H1 (cell line): ENCODE data around the gene COL8A2. TPM values are rescaled to one million over a fixed set of nuclear protein-coding genes. Genes with fewer than 3 reads are reported as not detected.

Experiments used
- CTCF ChIA-PET: fragments of 300-600 bp; sonication (Branson Sonifier 250); formaldehyde crosslinking; loops from one replicate; lab custom pipeline; 2021; ENCODE audit not compliant: partially characterized antibody; lab: Charles Lee
- POLR2A ChIA-PET: fragments of 300-600 bp; sonication (Branson Sonifier 250); formaldehyde crosslinking; loops from one replicate; lab custom pipeline; 2021; ENCODE audit warnings: inconsistent platforms; ENCODE audit not compliant: partially characterized antibody; lab: Charles Lee
- DNase-seq, 2 experiments: peaks; one replicate each; pipeline versions ENCODE4 v3.0.0 to v3.0.0-alpha.2; 2010 to 2022; ENCODE audit warnings: low spot score in 2 of 2, low read depth in 1 of 2, mixed read lengths in 1 of 2
- FAIRE-seq: peaks from 2 replicates; lab custom pipeline; 2011; peaks lifted over from hg19 to GRCh38; lab: Jason Lieb, UNC
- H2AFZ ChIP-seq: 2 replicates; pipeline ENCODE4 v1.8.1; 2012; ENCODE audit warnings: low read length, inconsistent platforms
- H2AK5ac ChIP-seq: 2 replicates; pipeline ENCODE4 v1.6.1; 2013; ENCODE audit warnings: low read depth, low read length
- H2BK120ac ChIP-seq: replicated peaks from 2 replicates; pipeline ENCODE3; 2013; ENCODE audit warnings: low read depth, low read length, inconsistent platforms
- H2BK12ac ChIP-seq: 2 replicates; pipeline ENCODE4 v1.6.1; 2013; ENCODE audit warnings: low read depth, low read length
- H2BK15ac ChIP-seq: 2 replicates; pipeline ENCODE4 v1.6.1; 2013; ENCODE audit warnings: low read length
- H2BK20ac ChIP-seq: 2 replicates; pipeline ENCODE4 v1.6.1; 2013; ENCODE audit warnings: low read length
- H2BK5ac ChIP-seq: 2 replicates; pipeline ENCODE4 v1.6.1; 2013; ENCODE audit warnings: low read depth, low read length
- H3K14ac ChIP-seq: 2 replicates; pipeline ENCODE4 v1.6.1; 2013; ENCODE audit warnings: inconsistent platforms; ENCODE audit not compliant: insufficient read length
- H3K18ac ChIP-seq: 2 replicates; pipeline ENCODE4 v1.6.1; 2013; ENCODE audit warnings: low read length; ENCODE audit errors: extremely low read depth
- H3K23ac ChIP-seq: 2 replicates; pipeline ENCODE4 v1.6.1; 2013; ENCODE audit warnings: inconsistent platforms; ENCODE audit not compliant: insufficient read length
- H3K23me2 ChIP-seq: 2 replicates; pipeline ENCODE4 v1.6.1; 2013; ENCODE audit warnings: low read depth, low read length
- H3K27ac ChIP-seq: 2 replicates; pipeline ENCODE4 v1.6.1; 2011; ENCODE audit warnings: low read depth, low read length, inconsistent platforms
- H3K27me3 ChIP-seq, 4 experiments: replicated peaks in 1 of 4; 1 replicate in 1 of 4; 2 replicates in 3 of 4; pipeline versions ENCODE4 v1.6.1 to v1.8.1; 2011 to 2013; ENCODE audit warnings: low read length in 3 of 4, mild to moderate bottlenecking in 3 of 4, inconsistent platforms in 2 of 4, mixed read lengths in 2 of 4, moderate library complexity in 1 of 4; ENCODE audit not compliant: control insufficient read depth in 3 of 4, insufficient read depth in 3 of 4; ENCODE audit errors: extremely low read depth in 1 of 4
- H3K36me3 ChIP-seq, 4 experiments: 2 replicates each; pipeline versions ENCODE4 v1.6.1 to v1.8.1; 2011 to 2013; ENCODE audit warnings: mild to moderate bottlenecking in 4 of 4, low read length in 3 of 4, moderate library complexity in 2 of 4, control low read depth in 1 of 4, inconsistent platforms in 1 of 4; ENCODE audit not compliant: insufficient read depth in 4 of 4, control insufficient read depth in 2 of 4
- H3K4ac ChIP-seq: replicated peaks from 2 replicates; pipeline ENCODE3; 2013; ENCODE audit warnings: low read length, low read depth, mixed read lengths, inconsistent platforms; ENCODE audit not compliant: insufficient read length
- H3K4me1 ChIP-seq, 4 experiments: replicated peaks in 1 of 4; 1 replicate in 1 of 4; 2 replicates in 3 of 4; pipeline versions ENCODE4 v1.6.1 to v1.8.1; 2011 to 2013; ENCODE audit warnings: low read length in 3 of 4, inconsistent platforms in 2 of 4, mixed read lengths in 1 of 4; ENCODE audit not compliant: insufficient read depth in 4 of 4, control insufficient read depth in 3 of 4
- H3K4me2 ChIP-seq, 2 experiments: 2 replicates each; pipeline versions ENCODE4 v1.6.1 to v1.8.1; 2011 to 2013; ENCODE audit warnings: low read depth in 2 of 2, low read length in 2 of 2, control low read depth in 1 of 2, inconsistent platforms in 1 of 2, mild to moderate bottlenecking in 1 of 2; ENCODE audit not compliant: insufficient read depth in 1 of 2
- H3K4me3 ChIP-seq, 4 experiments: fragments of 200-600, 300-600 bp in 1 of 4; sonication (generic), shearing (Covaris generic), sonication (Bioruptor Twin) in 1 of 4; 2 replicates each; pipeline versions ENCODE4 v1.5.1 to v1.8.1; 2011 to 2016; ENCODE audit warnings: low read length in 4 of 4, low read depth in 3 of 4, control low read depth in 2 of 4, inconsistent platforms in 2 of 4, mild to moderate bottlenecking in 2 of 4, mixed read lengths in 1 of 4, moderate library complexity in 1 of 4; ENCODE audit not compliant: insufficient read depth in 2 of 4; ENCODE audit errors: extremely low read depth in 1 of 4
- H3K56ac ChIP-seq: replicated peaks from 2 replicates; pipeline ENCODE3; 2013; ENCODE audit warnings: low read depth, mild to moderate bottlenecking, mixed read lengths, low read length, inconsistent platforms; ENCODE audit not compliant: insufficient read length
- H3K79me1 ChIP-seq: 2 replicates; pipeline ENCODE4 v1.6.1; 2013; ENCODE audit warnings: low read depth, low read length, control low read depth
- H3K79me2 ChIP-seq, 2 experiments: 2 replicates each; pipeline versions ENCODE4 v1.6.1 to v1.8.1; 2012 to 2013; ENCODE audit warnings: low read length in 2 of 2, mild to moderate bottlenecking in 2 of 2, inconsistent platforms in 1 of 2; ENCODE audit not compliant: insufficient read depth in 2 of 2, control insufficient read depth in 1 of 2
- H3K9ac ChIP-seq, 4 experiments: replicated peaks in 1 of 4; 1 replicate in 1 of 4; 2 replicates in 3 of 4; pipeline versions ENCODE4 v1.6.1 to v1.8.1; 2011 to 2013; ENCODE audit warnings: low read depth in 3 of 4, low read length in 3 of 4, control low read depth in 2 of 4, mild to moderate bottlenecking in 2 of 4, moderate library complexity in 2 of 4, inconsistent platforms in 1 of 4; ENCODE audit errors: extremely low read depth in 1 of 4
- H3K9me3 ChIP-seq, 2 experiments: 2 replicates each; pipeline versions ENCODE4 v1.6.1 to v1.8.1; 2012 to 2013; ENCODE audit warnings: mild to moderate bottlenecking in 2 of 2, moderate library complexity in 2 of 2, control low read depth in 1 of 2, inconsistent platforms in 1 of 2, low read depth in 1 of 2, low read length in 1 of 2, mixed read lengths in 1 of 2; ENCODE audit not compliant: insufficient read depth in 2 of 2
- H4K20me1 ChIP-seq, 2 experiments: replicated peaks in 1 of 2; 2 replicates each; pipeline versions ENCODE3 to v1.8.1; 2011 to 2013; ENCODE audit warnings: inconsistent platforms in 2 of 2, low read length in 2 of 2, mild to moderate bottlenecking in 1 of 2; ENCODE audit not compliant: insufficient read depth in 2 of 2, control insufficient read depth in 1 of 2
- H4K5ac ChIP-seq: 2 replicates; pipeline ENCODE4 v1.6.1; 2013; ENCODE audit warnings: low read length, low read depth, mixed read lengths, inconsistent platforms; ENCODE audit not compliant: insufficient read length
- H4K8ac ChIP-seq: 2 replicates; pipeline ENCODE4 v1.8.0; 2013; ENCODE audit warnings: mild to moderate bottlenecking, moderate library complexity, low read length, inconsistent platforms; ENCODE audit not compliant: insufficient read depth; ENCODE audit errors: extremely low read depth
- H4K91ac ChIP-seq: replicated peaks from 2 replicates; pipeline ENCODE3; 2013; ENCODE audit warnings: low read length, mixed read lengths, inconsistent platforms; ENCODE audit not compliant: insufficient read length
- ASH2L ChIP-seq: fragments of 200-600, 300-600 bp; sonication (generic); IDR thresholded peaks from one replicate; pipeline ENCODE4 v1.7.1; 2017; ENCODE audit warnings: low read length
- BACH1 ChIP-seq: IDR thresholded peaks from 2 replicates; pipeline ENCODE4 v1.6.1; 2012; ENCODE audit warnings: low read length, improper control_type of control experiment
- CHD2 ChIP-seq: IDR thresholded peaks from 2 replicates; pipeline ENCODE4 v1.6.1; 2012; ENCODE audit warnings: low read length, improper control_type of control experiment
- EGR1 ChIP-seq: IDR thresholded peaks from 2 replicates; pipeline ENCODE4 v1.6.1; 2011; ENCODE audit warnings: low read depth, low read length, borderline replicate concordance
- FOSL1 ChIP-seq: IDR thresholded peaks from 2 replicates; pipeline ENCODE4 v1.6.1; 2011; ENCODE audit warnings: mild to moderate bottlenecking, low read depth, low read length, moderate library complexity; ENCODE audit not compliant: insufficient read depth
- HDAC6 ChIP-seq: IDR thresholded peaks from one replicate; pipeline ENCODE4 v1.7.1; 2012; ENCODE audit warnings: low read depth, mild to moderate bottlenecking, inconsistent platforms, low read length, moderate library complexity
- JUN ChIP-seq: IDR thresholded peaks from 2 replicates; pipeline ENCODE4 v1.6.1; 2011; ENCODE audit warnings: low read depth, mild to moderate bottlenecking, improper control_type of control experiment, low read length
- MAFK ChIP-seq: IDR thresholded peaks from 2 replicates; pipeline ENCODE4 v1.6.1; 2012; ENCODE audit warnings: low read depth, mild to moderate bottlenecking, improper control_type of control experiment, low read length
- NANOG ChIP-seq: IDR thresholded peaks from 2 replicates; pipeline ENCODE4 v1.6.1; 2011; ENCODE audit warnings: low read length, low read depth, mild to moderate bottlenecking, inconsistent platforms; ENCODE audit not compliant: insufficient read depth, poor library complexity, severe bottlenecking
- RAD21 ChIP-seq, 2 experiments: IDR thresholded peaks in 1 of 2; conservative IDR thresholded peaks in 1 of 2; 2 replicates each; pipeline ENCODE4 v1.6.1; 2011; ENCODE audit warnings: low read depth in 2 of 2, low read length in 2 of 2, improper control_type of control experiment in 1 of 2, inconsistent platforms in 1 of 2, mild to moderate bottlenecking in 1 of 2, moderate library complexity in 1 of 2
- RXRA ChIP-seq: IDR thresholded peaks from 2 replicates; pipeline ENCODE4 v1.6.1; 2011; ENCODE audit warnings: low read depth, mild to moderate bottlenecking, low read length, moderate library complexity; ENCODE audit not compliant: insufficient read depth
- SP2 ChIP-seq: IDR thresholded peaks from 2 replicates; pipeline ENCODE4 v1.6.1; 2012; ENCODE audit warnings: mild to moderate bottlenecking, low read length, inconsistent platforms
- TEAD4 ChIP-seq: IDR thresholded peaks from 2 replicates; pipeline ENCODE4 v1.6.1; 2012; ENCODE audit warnings: low read depth, low read length, inconsistent platforms, mixed read lengths
- WGBS, 2 experiments: shearing (Covaris generic) in 1 of 2; methylation state at CpG; one replicate each; pipeline versions ENCODE4 v1.1.6 to v1.1.7; 2013 to 2015; ENCODE audit warnings: low lambda C conversion rate in 2 of 2, mixed read lengths in 2 of 2, inconsistent platforms in 1 of 2, low coverage in 1 of 2, missing lambda C conversion rate in 1 of 2; ENCODE audit not compliant: insufficient replicate concordance in 2 of 2, insufficient coverage in 1 of 2, insufficient read length in 1 of 2; ENCODE audit errors: extremely low coverage in 1 of 2, missing lambda C conversion rate in 1 of 2; 5-methylcytosine and 5-hydroxymethylcytosine counted together
- polyA plus RNA-seq, 7 experiments: library from polyadenylated mRNA; depleted of rRNA in 3 of 7; stranded (reverse) in 5 of 7; unstranded in 2 of 7; fragments of >200 nt in 5 of 7; fragments of 200-250 nt in 2 of 7; gene quantifications; 1 replicate in 5 of 7; 2 replicates in 1 of 7; 4 replicates in 1 of 7; pipeline versions ENCODE4 v1.2.1 to v1.2.3, GENCODE V29; 2011 to 2013; ENCODE audit warnings: missing spikeins in 2 of 7, mixed read lengths in 2 of 7
- total RNA-seq: library from RNA; stranded (reverse); fragmentation: NEBNext Ultra II Directional; extraction: Animal tissue kit (Norgen Biotek cat#: 25700); gene quantifications from 2 replicates; pipeline ENCODE4 v1.2.1, GENCODE V29; 2021
- TF ChIP-seq, protein P1 (sequence below): IDR thresholded peaks from 2 replicates; pipeline ENCODE4 v1.6.1; 2011; ENCODE audit warnings: low read depth, mild to moderate bottlenecking, low read length; ENCODE audit not compliant: insufficient read depth

The COL8A2 gene
- total and polyA plus RNA-seq, 2 of the 8 experiments (the other 6 are each of a cell fraction or from before 2014, with no cell fraction given): 2.1 to 2.8 TPM

GRCh38 chr1:36133484-36133883 is 8.5 kb upstream of the COL8A2 start:
- FAIRE-seq: no peak

More at GRCh38 chr1:36133484-36133883, 8.5 kb upstream of the COL8A2 start:
- ChIA-PET CTCF (interaction anchor here (0.7 to 20.9 kb wide), 17 partner anchors 9 to 454 kb away, joined by 3 to 738 read pairs (median 4); partner anchors contain the start of genes ADPRS, SH3D21 and TRAPPC3), POLR2A (interaction anchor here (1.1 to 9.3 kb wide), 2 partner anchors 34 to 46 kb away, joined by 3 to 61 read pairs; no protein-coding TSS in a partner anchor)
- H2BK15ac ChIP-seq: no peak overlapping the region
- H3K27me3 ChIP-seq: no peaks in the 10 kb centered on the region
- no peak overlapping the region for H2BK12ac ChIP-seq
- H3K56ac ChIP-seq: no peak overlapping the region
- H4K5ac ChIP-seq: no peak overlapping the region
- H3K23ac ChIP-seq: no peak overlapping the region
- H3K79me2 ChIP-seq: no peaks in the 10 kb centered on the region
- no peak overlapping the region for H3K27ac ChIP-seq
- H2AK5ac ChIP-seq: peak overlapping the region; percentile 77
- no peaks in the 10 kb centered on the region for H3K9me3 ChIP-seq
- peak overlapping the region; percentile 5; the same call in 1 of the 2 replicates for H2BK5ac ChIP-seq
- no peak overlapping the region for H3K4me2 ChIP-seq
- H3K36me3 ChIP-seq: peaks cover 0 to 3% (median 0%) of the 10 kb centered on the region in 4 experiments; a peak in 4 of 8 replicates
- H2AFZ ChIP-seq: peak overlapping the region; percentile 57
- no peak overlapping the region for H2BK20ac ChIP-seq
- no peak overlapping the region for H4K8ac ChIP-seq
- H3K9ac ChIP-seq: no peak overlapping the region
- H3K79me1 ChIP-seq: no peaks in the 10 kb centered on the region
- 88% methylated on average over 3 of the region's 3 CpGs; no CpG with 5 or more reads in 1 of the 2 experiments for WGBS, 2 experiments
- peaks cover 0 to 2% of the 10 kb centered on the region in 2 experiments for H4K20me1 ChIP-seq
- TF ChIP-seq, protein P1, sequence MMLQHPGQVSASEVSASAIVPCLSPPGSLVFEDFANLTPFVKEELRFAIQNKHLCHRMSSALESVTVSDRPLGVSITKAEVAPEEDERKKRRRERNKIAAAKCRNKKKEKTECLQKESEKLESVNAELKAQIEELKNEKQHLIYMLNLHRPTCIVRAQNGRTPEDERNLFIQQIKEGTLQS: no peak
- TF ChIP-seq RXRA (no peak), SP2 (no peak), EGR1 (no peak), RAD21 (IDR thresholded peaks at IDR 0.05 in 1 of 2, conservative IDR thresholded peaks at IDR 0.05 in 1 of 2; ENCODE audit: low read depth in 2 of 2, low read length in 2 of 2) (no peak), ASH2L (no peak), JUN (no peak), CHD2 (no peak), TEAD4 (no peak), MAFK (no peak), BACH1 (no peak), HDAC6 (no peak), NANOG (no peak), FOSL1 (no peak)
- TF ChIP-seq, all 59 proteins: peak for 0
- Histone ChIP-seq H3K4ac (peak overlapping the region; percentile 57), H3K4me3 (no peak overlapping the region), H3K4me1 (peaks cover 0 to 2% (median 0%) of the 10 kb centered on the region in 4 experiments; a peak in 2 of 7 replicates), H2BK120ac (no peak overlapping the region), H4K91ac (no peak overlapping the region), H3K23me2 (no peaks in the 10 kb centered on the region), H3K18ac (peak overlapping the region; percentile 71; the same call in 1 of the 2 replicates), H3K14ac (no peak overlapping the region)
- DNase-seq: no peak
